HG02943 (cell line): ENCODE data around the gene ITPK1.
A peak's percentile ranks its signal among the peaks of the same experiment; 100 is the strongest.
"Not testable (repeated sequence)": the region's sequence is repeated elsewhere in the genome, so short reads cannot be mapped to it uniquely, and the experiment has no call there.

Experiments used
- ATAC-seq: cut with Tn5 transposase; IDR thresholded peaks from one replicate; pipeline ENCODE4 v1.9.1; 2021; ENCODE audit warnings: mild to moderate bottlenecking, low read depth, moderate library complexity; ENCODE audit not compliant: unreplicated experiment

ITPK1 gene

GRCh38 chr14:93106541-93107156 lies 9.1 kb downstream of the ITPK1 start:
- no peak for ATAC-seq

- not testable (repeated sequence) for ATAC-seq
Measured at GRCh38 chr14:93105856-93106255, 9.9 kb downstream of the ITPK1 start.

GRCh38 chr14:93105362-93105761 lies 10.4 kb downstream of the ITPK1 start:
- no peak for ATAC-seq

- ATAC-seq, result no peak
Measured at GRCh38 chr14:93104961-93105360, 10.8 kb downstream of the ITPK1 start.

GRCh38 chr14:93103392-93104080 lies 12.2 kb downstream of the ITPK1 start:
- ATAC-seq, result peak; percentile 89

DNA sequence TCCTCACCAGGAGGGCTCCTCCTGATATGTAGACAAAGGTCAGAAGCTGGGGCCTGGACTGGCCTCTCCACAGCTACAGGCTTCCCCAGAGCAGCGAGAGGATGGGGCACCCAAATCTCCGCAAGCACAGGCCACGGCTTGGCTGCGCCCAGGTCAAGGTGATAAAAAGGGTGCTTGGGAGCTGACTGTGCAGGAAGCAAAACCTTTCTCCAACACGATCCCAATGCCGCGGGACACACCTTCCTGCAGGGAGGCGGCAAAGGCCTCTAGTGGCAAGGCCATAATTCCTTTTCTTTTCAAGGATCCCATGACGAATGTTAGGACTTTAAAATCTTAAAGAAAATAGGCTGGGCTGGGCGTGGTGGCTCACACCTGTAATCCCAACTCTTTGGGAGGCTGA lies 13.6 kb downstream of the ITPK1 start:
- no peak for ATAC-seq

- ATAC-seq, result no peak
Measured at GRCh38 chr14:93101181-93101580, 14.5 kb downstream of the ITPK1 start.

DNA sequence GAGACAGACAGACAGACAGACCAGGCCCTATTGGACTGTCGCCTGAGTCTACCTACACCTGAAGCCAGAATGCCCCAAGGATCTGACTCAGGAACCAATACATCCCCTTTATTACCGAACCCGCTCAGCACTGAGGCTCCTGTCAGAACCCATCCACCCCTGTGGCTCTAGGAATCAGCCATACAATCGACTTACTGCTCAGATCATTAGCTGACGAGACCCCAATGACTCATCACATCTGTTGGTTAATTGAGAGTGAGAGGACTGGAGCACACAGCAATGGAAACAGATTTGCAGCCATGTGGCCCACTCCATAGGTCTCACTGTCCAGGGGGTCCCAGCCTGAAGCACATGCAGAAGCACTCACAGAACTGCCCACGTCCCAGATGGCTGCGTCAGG lies 15.2 kb downstream of the ITPK1 start:
- no peak for ATAC-seq

DNA sequence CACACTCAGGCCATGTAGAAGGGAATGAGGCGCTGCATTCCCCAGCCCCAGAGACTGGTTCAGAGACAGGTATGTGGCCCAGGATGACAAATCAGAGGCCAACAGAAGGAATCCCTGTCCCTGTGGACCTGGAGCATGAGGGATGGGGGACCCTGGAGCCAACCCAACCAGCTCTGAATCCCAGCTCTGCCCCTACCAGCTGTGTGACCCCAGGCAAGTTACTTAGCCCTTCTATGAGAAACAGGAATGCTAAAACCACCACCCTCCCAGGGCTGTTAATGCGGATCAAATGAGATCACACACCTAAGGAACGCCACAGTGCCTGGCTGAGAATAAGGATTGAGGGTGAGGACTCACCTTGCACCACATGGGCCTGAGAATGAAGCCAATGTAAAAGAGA lies 15.6 kb downstream of the ITPK1 start:
- ATAC-seq, result no peak

DNA sequence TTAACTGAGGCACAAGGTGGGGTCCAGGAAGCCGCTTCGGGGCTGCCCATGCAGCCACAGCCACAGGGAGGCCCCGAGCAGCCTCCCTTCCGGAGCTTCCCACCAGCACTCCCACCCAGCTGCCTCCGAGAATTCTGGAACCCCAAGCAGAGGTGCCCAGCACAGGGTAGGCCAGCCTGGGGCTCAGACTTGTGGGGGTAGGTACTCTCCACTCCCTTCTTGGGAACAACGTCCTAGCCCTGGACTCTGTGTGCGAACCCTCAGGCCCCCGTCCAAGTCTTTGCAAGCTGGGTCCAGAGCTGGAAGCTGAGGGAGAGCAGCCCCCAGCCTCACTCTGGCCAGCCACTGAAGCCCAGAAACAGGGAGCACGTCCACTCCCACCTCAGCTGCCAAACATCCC lies 16.1 kb downstream of the ITPK1 start:
- no peak for ATAC-seq

GRCh38 chr14:93099196-93099595 lies 16.5 kb downstream of the ITPK1 start:
- no peak for ATAC-seq

DNA sequence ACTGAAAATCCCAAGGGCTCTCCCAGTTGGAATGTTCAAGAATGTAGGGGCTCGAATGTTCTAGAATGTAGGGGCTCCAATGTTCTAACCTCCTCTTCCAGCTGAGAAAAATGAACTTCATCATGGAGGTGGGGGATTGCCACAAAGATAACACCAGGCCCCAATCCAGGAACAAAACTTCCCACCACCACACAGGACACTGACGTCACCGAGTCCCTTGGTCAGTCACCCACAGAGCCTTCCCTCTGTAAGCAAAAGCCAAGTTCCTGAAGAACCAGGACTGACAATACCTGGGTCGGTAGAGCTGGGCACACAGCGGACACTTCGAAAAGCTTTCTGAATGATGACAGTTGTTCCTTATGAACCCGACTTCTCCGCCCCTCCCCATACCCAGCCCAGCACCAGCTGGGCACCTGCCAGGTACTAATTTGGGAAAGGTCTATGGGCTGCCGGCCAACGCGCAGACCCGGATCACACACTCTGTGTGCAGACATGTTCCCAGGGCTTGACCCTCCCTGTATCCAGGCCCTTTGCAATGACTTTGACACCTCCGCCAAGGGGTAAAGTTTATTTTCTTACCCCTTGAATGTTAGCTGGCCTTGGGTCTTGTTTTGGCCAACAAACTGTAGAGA lies 18.9 kb downstream of the ITPK1 start:
- no peak for ATAC-seq

DNA sequence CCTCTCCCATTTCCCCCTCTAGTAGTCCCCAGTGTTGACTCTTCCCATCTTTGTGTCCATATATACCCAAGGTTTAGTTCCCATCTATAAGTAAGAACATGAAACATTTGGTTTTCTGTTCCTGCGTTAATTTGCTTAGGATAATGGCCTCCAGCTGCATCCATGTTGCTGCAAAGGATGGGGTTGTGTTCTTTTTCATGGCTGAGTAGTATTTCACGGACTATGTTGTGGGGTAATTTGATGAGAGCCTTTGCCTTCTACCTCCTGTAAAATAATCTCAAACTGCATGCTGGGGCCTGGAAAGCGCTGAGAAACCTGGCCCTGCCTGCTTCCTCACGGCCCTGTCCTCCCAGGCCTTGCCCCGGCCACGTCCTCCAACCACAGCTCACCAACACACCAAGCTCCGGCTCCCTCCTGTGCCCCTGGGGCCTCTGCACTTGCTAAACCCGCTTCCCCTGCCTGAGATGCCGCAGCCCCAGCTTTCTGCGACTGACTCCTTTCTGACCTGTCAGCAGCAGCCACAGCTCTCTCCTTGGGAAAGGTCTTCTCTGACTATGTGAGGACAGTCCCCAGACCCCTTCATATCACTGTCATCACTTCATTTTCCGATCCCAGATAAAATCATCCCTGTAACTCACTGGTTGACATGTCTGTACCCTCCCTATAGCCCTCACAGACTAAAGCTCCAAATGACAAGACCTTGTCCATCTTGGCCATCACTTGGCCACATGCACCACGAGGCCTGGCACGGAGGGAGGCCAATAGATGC lies 19.8 kb downstream of the ITPK1 start:
- ATAC-seq, result no peak

- ATAC-seq, result no peak
Measured at GRCh38 chr14:93094121-93094918, 21.4 kb downstream of the ITPK1 start.

DNA sequence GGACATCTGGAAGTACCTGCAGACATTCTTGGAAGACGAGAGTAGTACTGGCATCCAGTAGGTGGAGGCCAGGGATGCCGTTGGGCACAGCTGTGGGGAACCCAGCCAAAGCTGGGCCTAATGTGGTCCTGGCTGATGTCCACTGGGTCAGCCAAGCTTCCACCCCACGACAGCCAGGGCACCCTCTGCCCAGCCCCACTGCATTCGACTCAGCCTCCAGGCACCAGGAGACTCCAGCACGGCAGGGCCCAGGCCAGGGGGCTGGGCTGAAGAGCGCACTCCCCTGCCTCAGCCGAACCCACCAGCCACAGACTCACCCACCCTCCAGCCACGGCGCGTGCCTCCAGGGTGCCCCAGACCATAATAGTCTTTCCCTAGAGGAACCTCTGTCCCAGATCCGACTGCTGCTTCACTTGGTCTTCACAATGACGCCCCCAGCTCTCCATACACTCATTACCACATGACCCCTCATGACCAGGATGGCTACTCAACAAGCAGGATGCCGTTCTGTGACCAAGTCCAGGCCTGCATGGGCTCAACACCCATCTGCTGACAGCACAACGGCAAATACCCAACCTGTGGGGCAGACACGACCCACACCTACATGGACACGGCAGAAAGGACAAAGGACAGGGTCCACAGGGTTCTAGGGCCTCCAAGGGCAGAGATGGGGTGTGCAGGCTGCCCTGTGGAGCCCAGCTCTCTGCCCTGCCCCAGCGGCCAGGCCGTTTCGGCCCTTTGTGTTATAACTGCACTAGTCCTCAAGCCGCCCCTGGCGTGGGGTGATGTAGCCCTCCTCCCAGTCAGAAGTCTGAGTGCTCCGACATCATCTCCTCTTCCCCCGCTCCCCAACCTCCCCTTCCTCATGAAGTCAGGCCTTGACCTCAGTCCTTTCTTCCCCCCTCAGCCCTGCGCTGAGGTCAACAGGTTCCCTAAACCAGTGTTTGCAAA lies 22.8 kb downstream of the ITPK1 start:
- no peak for ATAC-seq

GRCh38 chr14:93091666-93092065 lies 24.1 kb downstream of the ITPK1 start:
- ATAC-seq, result no peak

DNA sequence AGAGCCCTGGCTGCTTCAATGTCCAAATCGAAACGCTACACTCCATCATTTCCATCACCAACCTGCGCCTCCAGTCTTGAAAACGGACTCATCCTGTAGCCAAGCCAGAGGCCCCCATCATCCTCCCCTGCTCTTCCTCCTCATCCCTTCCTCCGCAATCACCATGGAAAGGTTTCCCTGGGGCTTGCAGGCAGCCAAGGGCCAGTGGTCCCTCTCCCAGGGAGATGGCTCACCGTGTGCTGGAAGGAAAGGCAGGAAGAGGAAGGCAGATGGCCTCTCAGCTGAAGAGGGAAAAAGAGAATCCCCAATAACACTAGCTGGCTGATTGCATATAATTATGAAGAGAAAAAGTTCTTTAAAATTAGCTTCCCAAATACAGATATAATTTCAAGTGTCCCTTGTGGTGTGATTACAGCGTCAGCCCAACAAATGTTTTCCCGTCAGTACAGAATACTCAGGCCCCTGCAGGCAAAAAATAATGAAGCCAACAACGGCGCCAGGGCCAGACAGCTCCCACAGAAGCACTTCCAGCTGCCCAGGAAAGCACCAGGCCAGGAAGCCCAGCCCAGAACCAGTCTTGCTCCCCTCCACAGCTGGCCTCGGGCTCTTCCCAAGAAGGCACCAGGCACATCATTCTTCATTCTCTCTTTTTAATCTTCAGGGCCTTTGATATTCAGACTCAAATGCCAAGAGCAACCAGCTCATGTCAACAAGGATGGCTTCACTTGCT lies 24.7 kb downstream of the ITPK1 start:
- no peak for ATAC-seq

DNA sequence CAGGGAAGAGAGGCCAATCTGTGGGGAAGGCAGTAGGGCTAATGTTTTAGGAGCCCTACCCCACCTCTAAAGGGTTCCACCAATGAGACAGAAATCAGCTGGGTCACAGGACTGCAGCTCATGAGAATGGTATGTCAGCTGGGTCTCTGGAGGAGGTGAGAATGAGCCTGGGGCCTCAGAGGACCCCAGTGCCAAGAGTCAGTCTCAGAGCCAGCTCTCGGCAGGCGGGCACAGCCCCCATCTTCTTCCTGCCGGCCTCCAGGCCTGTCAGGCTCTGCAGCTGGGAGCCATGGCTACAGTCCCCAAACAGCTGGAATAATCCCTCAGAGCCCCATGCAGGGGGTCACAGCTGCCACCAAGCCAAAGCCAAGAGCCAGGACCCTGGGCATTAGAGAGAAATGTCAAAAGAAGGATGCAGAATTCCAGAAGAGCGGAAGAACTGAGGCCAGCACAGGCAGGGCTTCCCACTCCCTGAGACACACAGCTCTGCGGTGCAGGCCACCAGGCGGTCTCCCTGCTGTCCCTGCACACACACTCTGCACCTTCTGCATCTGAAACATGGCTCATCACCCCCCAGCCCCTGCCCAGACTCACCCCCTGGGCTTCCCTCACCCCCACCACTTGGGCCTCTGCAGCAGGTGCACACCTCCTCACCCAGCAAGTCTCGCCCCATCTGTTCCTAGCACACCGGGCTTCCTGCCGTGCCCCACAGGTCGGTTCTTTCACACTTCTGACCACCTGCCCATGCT lies 26.0 kb downstream of the ITPK1 start:
- no peak for ATAC-seq
